Measurements from ENCODE around the gene RIMBP3C. TPM values are rescaled to one million over a fixed set of nuclear protein-coding genes. Genes with fewer than 3 reads are reported as not detected.
"Not testable (repeated sequence)": the region's sequence is repeated elsewhere in the genome, so short reads cannot be mapped to it uniquely, and the experiment has no call there.

RIMBP3C gene, protein sequence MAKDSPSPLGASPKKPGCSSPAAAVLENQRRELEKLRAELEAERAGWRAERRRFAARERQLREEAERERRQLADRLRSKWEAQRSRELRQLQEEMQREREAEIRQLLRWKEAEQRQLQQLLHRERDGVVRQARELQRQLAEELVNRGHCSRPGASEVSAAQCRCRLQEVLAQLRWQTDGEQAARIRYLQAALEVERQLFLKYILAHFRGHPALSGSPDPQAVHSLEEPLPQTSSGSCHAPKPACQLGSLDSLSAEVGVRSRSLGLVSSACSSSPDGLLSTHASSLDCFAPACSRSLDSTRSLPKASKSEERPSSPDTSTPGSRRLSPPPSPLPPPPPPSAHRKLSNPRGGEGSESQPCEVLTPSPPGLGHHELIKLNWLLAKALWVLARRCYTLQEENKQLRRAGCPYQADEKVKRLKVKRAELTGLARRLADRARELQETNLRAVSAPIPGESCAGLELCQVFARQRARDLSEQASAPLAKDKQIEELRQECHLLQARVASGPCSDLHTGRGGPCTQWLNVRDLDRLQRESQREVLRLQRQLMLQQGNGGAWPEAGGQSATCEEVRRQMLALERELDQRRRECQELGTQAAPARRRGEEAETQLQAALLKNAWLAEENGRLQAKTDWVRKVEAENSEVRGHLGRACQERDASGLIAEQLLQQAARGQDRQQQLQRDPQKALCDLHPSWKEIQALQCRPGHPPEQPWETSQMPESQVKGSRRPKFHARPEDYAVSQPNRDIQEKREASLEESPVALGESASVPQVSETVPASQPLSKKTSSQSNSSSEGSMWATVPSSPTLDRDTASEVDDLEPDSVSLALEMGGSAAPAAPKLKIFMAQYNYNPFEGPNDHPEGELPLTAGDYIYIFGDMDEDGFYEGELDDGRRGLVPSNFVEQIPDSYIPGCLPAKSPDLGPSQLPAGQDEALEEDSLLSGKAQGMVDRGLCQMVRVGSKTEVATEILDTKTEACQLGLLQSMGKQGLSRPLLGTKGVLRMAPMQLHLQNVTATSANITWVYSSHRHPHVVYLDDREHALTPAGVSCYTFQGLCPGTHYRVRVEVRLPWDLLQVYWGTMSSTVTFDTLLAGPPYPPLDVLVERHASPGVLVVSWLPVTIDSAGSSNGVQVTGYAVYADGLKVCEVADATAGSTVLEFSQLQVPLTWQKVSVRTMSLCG (N-terminal part only)
- total RNA-seq (2021) (0.13 and 0.15 TPM in 2 replicates), Bru-seq, nascent RNA (not detected), BruChase-seq, experiment 1, labeled RNA remaining after a 2-hour chase (not detected), BruChase-seq, experiment 2, labeled RNA remaining after a 6-hour chase (not detected)
- long read RNA-seq: 0 reads

DNA sequence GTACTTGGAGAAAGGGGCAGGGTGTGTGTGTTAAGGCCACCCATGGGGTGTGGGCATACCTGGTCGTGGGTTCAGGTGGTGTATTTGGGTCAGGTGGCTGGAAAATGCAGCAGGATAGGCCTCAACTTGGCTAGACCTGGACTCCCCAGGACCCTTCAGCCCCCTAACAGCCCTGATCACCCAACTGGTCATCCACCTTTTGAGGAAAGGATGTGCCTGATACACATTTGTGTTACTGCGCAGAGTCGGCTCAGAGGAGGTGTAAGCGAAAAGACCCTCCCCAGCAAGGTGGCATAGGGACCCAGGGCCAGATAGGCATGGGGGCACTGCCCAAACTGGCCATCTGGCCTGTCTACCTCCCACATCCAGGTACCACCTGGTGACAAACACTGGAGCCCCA, at the start of gene RIMBP3C:
RIMBP3C (minus strand) TSS at position 101 of the 400 bp plus-strand sequence. CDS start 485 bp downstream, outside the sequence.
- POLR2A ChIA-PET (ENCODE audit: unreplicated experiment); H3K4me3 ChIP-seq; H3K79me2 ChIP-seq (ENCODE audit: low read depth); H3K4me1 ChIP-seq (replicated peaks; ENCODE audit: insufficient read depth); DNase-seq; CTCF ChIA-PET; H3F3A ChIP-seq (ENCODE audit: insufficient read depth, low read depth); BruUV-seq (replicated peaks); H3K27ac ChIP-seq; H2AFZ ChIP-seq; H3K4me2 ChIP-seq; H3K36me3 ChIP-seq (ENCODE audit: low read depth); H4K20me1 ChIP-seq (ENCODE audit: insufficient read depth); H3K9me3 ChIP-seq (ENCODE audit: insufficient read depth, low read depth); H3K27me3 ChIP-seq (ENCODE audit: insufficient read depth, low read depth); intact Hi-C loops (cut with micrococcal nuclease; ENCODE audit: unreplicated experiment); H3K9me2 ChIP-seq (ENCODE audit: insufficient read depth): not testable (repeated sequence)

DNA sequence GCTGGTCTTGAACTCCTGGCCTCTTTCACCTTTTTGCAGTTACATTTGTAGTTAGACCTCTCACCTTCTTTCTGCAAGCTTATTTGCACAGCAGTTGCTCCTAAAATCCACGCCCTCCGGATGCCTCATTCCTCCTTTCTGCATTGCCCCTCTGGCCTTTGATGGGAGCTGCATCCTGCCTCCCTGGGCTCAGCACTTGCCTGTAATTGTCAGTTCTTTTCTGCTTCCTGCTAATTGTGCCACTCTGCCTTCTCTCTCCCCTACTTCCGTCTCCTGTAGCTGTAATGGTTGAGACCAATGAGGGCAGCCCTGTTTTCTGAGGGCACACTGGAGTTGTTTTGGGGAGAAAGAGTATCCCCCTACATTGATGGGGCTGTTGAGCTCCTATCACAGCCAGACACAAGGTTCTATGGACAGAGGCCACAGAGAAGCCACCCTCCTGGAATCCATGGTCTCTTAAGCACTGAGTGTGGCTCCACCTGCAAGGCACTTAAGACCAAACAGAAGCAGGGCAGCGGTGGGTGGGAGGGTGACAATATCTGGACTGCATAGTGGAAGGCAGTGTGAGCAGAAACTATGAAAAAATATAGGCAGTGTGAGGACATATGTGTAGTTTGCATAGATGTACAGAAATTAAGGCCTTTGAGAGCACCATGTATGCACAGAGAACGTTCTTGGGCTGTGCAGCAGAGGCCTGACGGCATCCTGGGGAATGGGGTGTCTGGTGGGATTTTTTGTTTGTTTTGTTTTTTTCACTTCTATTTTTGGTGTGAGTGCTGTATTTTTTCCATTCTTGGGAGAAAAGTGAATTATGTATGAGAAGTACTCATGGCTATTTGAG, 48.0 kb upstream of the RIMBP3C start:
- Histone ChIP-seq H4K20me1 (ENCODE audit: insufficient read depth) (peaks cover 48% of the 10 kb centered on the region), H3K4me3 (no peak overlapping the region), H3K27ac (no peak overlapping the region), H3K4me2 (no peak overlapping the region), H3K4me1 (replicated peaks; ENCODE audit: insufficient read depth) (no peaks in the 10 kb centered on the region), H3K27me3 (ENCODE audit: insufficient read depth, low read depth) (no peaks in the 10 kb centered on the region), H3F3A (ENCODE audit: insufficient read depth, low read depth) (no peaks in the 10 kb centered on the region), H2AFZ (no peak overlapping the region), H3K9me2 (ENCODE audit: insufficient read depth) (no peaks in the 10 kb centered on the region), H3K79me2 (ENCODE audit: low read depth) (peaks cover 74% of the 10 kb centered on the region), H3K9me3 (ENCODE audit: insufficient read depth, low read depth) (no peaks in the 10 kb centered on the region), H3K36me3 (ENCODE audit: low read depth) (no peaks in the 10 kb centered on the region)
- ChIA-PET CTCF (no interaction called here), POLR2A (ENCODE audit: unreplicated experiment) (interaction anchor here (0.7 kb wide), 1 partner anchor 15 kb away, joined by 3 read pairs; no protein-coding TSS in a partner anchor)
- intact Hi-C loops (cut with micrococcal nuclease; ENCODE audit: unreplicated experiment): no loop called here
- TF ChIP-seq EZH2 (IDR thresholded peaks at IDR 0.05; ENCODE audit: low read depth): no peak
- no TSS peak for BruUV-seq (replicated peaks)
- DNase-seq: no peak

DNA sequence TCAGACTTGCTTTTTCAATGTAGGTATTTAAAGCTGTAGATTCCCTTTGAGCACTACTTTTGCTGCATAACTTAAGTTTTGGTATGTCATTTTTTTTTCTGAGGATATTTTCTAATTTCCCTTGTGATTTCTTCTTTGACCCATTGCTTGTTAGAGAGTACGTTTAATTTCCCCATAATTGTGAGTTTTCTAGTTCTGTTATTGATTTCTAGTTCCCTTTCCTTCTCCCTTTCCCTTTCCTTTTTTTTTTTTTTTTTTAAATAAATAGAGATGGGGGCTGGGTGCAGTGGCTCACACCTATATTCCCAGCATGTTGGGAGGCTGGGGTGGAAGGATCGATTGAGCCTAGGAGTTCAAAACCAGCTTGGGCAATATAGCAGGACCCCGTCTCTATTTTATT, 47.0 kb upstream of the RIMBP3C start:
- intact Hi-C loops (cut with micrococcal nuclease; ENCODE audit: unreplicated experiment): no loop called here
- BruUV-seq (replicated peaks): no TSS peak
- POLR2A ChIA-PET (ENCODE audit: unreplicated experiment): interaction anchor here (0.7 kb wide), 1 partner anchor 16 kb away, joined by 3 read pairs; no protein-coding TSS in a partner anchor
- CTCF ChIA-PET: interaction anchor here (0.6 kb wide), 1 partner anchor 8 kb away, joined by 3 read pairs; no protein-coding TSS in a partner anchor
- Histone ChIP-seq H3K4me1 (replicated peaks; ENCODE audit: insufficient read depth) (no peaks in the 10 kb centered on the region), H4K20me1 (ENCODE audit: insufficient read depth) (peaks cover 57% of the 10 kb centered on the region), H3K4me3 (no peak overlapping the region), H3K27ac (no peak overlapping the region), H3F3A (ENCODE audit: insufficient read depth, low read depth) (no peaks in the 10 kb centered on the region), H3K79me2 (ENCODE audit: low read depth) (peaks cover 76% of the 10 kb centered on the region), H3K9me3 (ENCODE audit: insufficient read depth, low read depth) (no peaks in the 10 kb centered on the region), H3K4me2 (no peak overlapping the region), H3K36me3 (ENCODE audit: low read depth) (no peaks in the 10 kb centered on the region), H3K9me2 (ENCODE audit: insufficient read depth) (no peaks in the 10 kb centered on the region), H3K27me3 (ENCODE audit: insufficient read depth, low read depth) (no peaks in the 10 kb centered on the region), H2AFZ (no peak overlapping the region)
- no peak for DNase-seq
- TF ChIP-seq EZH2 (IDR thresholded peaks at IDR 0.05; ENCODE audit: low read depth): no peak
- TF ChIP-seq, protein P1, sequence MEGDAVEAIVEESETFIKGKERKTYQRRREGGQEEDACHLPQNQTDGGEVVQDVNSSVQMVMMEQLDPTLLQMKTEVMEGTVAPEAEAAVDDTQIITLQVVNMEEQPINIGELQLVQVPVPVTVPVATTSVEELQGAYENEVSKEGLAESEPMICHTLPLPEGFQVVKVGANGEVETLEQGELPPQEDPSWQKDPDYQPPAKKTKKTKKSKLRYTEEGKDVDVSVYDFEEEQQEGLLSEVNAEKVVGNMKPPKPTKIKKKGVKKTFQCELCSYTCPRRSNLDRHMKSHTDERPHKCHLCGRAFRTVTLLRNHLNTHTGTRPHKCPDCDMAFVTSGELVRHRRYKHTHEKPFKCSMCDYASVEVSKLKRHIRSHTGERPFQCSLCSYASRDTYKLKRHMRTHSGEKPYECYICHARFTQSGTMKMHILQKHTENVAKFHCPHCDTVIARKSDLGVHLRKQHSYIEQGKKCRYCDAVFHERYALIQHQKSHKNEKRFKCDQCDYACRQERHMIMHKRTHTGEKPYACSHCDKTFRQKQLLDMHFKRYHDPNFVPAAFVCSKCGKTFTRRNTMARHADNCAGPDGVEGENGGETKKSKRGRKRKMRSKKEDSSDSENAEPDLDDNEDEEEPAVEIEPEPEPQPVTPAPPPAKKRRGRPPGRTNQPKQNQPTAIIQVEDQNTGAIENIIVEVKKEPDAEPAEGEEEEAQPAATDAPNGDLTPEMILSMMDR (conservative IDR thresholded peaks at IDR 0.05): no peak

DNA sequence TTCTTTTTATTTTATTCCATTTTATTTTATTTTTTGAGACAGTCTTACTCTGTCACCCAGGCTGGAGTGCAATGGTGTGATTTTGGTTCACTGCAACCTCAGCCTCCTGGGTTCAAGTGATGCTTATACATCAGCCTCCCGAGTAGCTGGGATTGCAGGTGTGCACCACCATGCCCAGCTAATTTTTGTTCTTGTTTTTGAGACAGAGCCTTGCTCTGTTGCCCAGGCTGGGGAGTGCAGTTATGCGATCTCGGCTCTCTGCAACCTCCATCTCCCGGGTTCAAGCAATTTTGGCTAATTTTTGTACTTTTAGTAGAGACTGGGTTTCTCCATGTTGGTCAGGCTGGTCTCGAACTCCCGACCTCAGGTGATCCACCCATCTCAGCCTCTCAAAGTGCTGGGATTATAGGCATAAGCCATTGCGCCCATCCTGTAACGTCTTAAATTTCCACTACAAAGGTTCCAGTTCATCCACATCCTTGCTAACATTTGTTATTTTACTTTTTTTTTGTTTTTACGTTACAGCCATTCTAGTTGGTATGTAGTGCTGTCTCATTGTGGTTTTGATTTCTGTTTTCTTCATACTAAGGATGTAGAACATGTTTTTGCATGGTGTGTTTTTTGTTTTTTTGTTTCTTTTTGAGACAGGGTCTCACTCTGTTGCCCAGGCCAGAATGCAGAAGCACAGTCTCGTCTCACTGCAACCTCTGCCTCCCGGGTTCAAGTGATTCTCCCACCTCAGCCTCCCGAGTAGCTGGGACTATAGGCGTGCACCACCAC, 45.3 kb upstream of the RIMBP3C start:
- H3K36me3 ChIP-seq (ENCODE audit: low read depth); H2AFZ ChIP-seq; H3K4me3 ChIP-seq; POLR2A ChIA-PET (ENCODE audit: unreplicated experiment); H3K27me3 ChIP-seq (ENCODE audit: insufficient read depth, low read depth); DNase-seq; BruUV-seq (replicated peaks); H3F3A ChIP-seq (ENCODE audit: insufficient read depth, low read depth); H3K4me1 ChIP-seq (replicated peaks; ENCODE audit: insufficient read depth); CTCF ChIA-PET; intact Hi-C loops (cut with micrococcal nuclease; ENCODE audit: unreplicated experiment); H3K4me2 ChIP-seq; H3K9me3 ChIP-seq (ENCODE audit: insufficient read depth, low read depth); H3K27ac ChIP-seq; H3K9me2 ChIP-seq (ENCODE audit: insufficient read depth): not testable (repeated sequence)
- Histone ChIP-seq H4K20me1 (ENCODE audit: insufficient read depth) (peaks cover 67% of the 10 kb centered on the region), H3K79me2 (ENCODE audit: low read depth) (peaks cover 79% of the 10 kb centered on the region)

Measured in PC-9 (cell line).